Effector memory CD4-positive, alpha-beta T cell (primary cell): ENCODE results near the gene OXSR1.
"Not testable (repeated sequence)": the region's sequence is repeated elsewhere in the genome, so short reads cannot be mapped to it uniquely, and the experiment has no call there.

Source experiments
- DNase-seq, 3 donors: peaks; one replicate each; pipeline ENCODE4 v3.0.0-alpha.2; 2020
- H3K27ac ChIP-seq: 2 replicates; pipeline ENCODE4 v1.7.0; 2013; ENCODE audit warnings: mild to moderate bottlenecking, low read length, moderate library complexity; ENCODE audit not compliant: insufficient read depth, poor library complexity, severe bottlenecking
- H3K27me3 ChIP-seq: replicated peaks from 2 replicates; pipeline ENCODE4 v1.7.0; 2013; ENCODE audit warnings: mild to moderate bottlenecking, low read length; ENCODE audit not compliant: insufficient read depth, control insufficient read depth, poor library complexity, severe bottlenecking
- H3K36me3 ChIP-seq: 2 replicates; pipeline ENCODE4 v1.7.0; 2013; ENCODE audit warnings: mild to moderate bottlenecking, low read length, moderate library complexity; ENCODE audit not compliant: control insufficient read depth, insufficient read depth
- H3K4me1 ChIP-seq: 2 replicates; pipeline ENCODE4 v1.7.0; 2013; ENCODE audit warnings: low read length, mild to moderate bottlenecking; ENCODE audit not compliant: control insufficient read depth, insufficient read depth, poor library complexity, severe bottlenecking
- H3K4me3 ChIP-seq: 2 replicates; pipeline ENCODE4 v1.7.0; 2013; ENCODE audit warnings: low read length, low read depth, mild to moderate bottlenecking; ENCODE audit not compliant: insufficient read depth, poor library complexity, severe bottlenecking
- H3K9me3 ChIP-seq: 2 replicates; pipeline ENCODE4 v1.7.0; 2013; ENCODE audit warnings: mild to moderate bottlenecking, low read length, moderate library complexity; ENCODE audit not compliant: control insufficient read depth

The OXSR1 gene

GRCh38 chr3:38202931-38203330 is 37.6 kb downstream of the OXSR1 start:
- peak in 1 of 3 donors; percentile 17 for DNase-seq
- not testable (repeated sequence) for H3K27ac ChIP-seq, H3K27me3 ChIP-seq, H3K4me3 ChIP-seq, H3K9me3 ChIP-seq, H3K4me1 ChIP-seq
- H3K36me3 ChIP-seq, result peaks cover 25% of the 10 kb centered on the region

- Histone ChIP-seq H3K9me3 (no peaks in the 10 kb centered on the region), H3K4me1 (no peaks in the 10 kb centered on the region), H3K27ac (no peak overlapping the region), H3K27me3 (no peaks in the 10 kb centered on the region), H3K36me3 (peaks cover 19% of the 10 kb centered on the region), H3K4me3 (no peak overlapping the region)
- no peak for DNase-seq
Measured at GRCh38 chr3:38203690-38204089, 38.4 kb downstream of the OXSR1 start.

GRCh38 chr3:38204599-38205471 is 39.5 kb downstream of the OXSR1 start:
- no peaks in the 10 kb centered on the region for H3K27me3 ChIP-seq
- DNase-seq, result no peak
- H3K27ac ChIP-seq, result no peak overlapping the region
- no peak overlapping the region for H3K4me3 ChIP-seq
- H3K9me3 ChIP-seq, result no peaks in the 10 kb centered on the region
- peaks cover 13% of the 10 kb centered on the region for H3K36me3 ChIP-seq
- no peaks in the 10 kb centered on the region for H3K4me1 ChIP-seq

- Histone ChIP-seq H3K36me3 (peaks cover 9% of the 10 kb centered on the region), H3K4me1 (no peaks in the 10 kb centered on the region), H3K4me3 (no peak overlapping the region), H3K27me3 (no peaks in the 10 kb centered on the region), H3K9me3 (no peaks in the 10 kb centered on the region), H3K27ac (no peak overlapping the region)
- no peak for DNase-seq
Measured at GRCh38 chr3:38205472-38205805, 40.1 kb downstream of the OXSR1 start.

GRCh38 chr3:38207254-38208003 is 42.1 kb downstream of the OXSR1 start:
- no peaks in the 10 kb centered on the region for H3K4me1 ChIP-seq
- H3K4me3 ChIP-seq, result no peak overlapping the region
- H3K9me3 ChIP-seq, result no peaks in the 10 kb centered on the region
- no peak overlapping the region for H3K27ac ChIP-seq
- no peaks in the 10 kb centered on the region for H3K27me3 ChIP-seq
- no peak for DNase-seq
- H3K36me3 ChIP-seq, result peaks cover 8% of the 10 kb centered on the region

GRCh38 chr3:38210141-38210757 is 44.9 kb downstream of the OXSR1 start:
- H3K4me1 ChIP-seq, result no peaks in the 10 kb centered on the region
- H3K4me3 ChIP-seq, result no peak overlapping the region
- H3K36me3 ChIP-seq, result no peaks in the 10 kb centered on the region
- H3K9me3 ChIP-seq, result no peaks in the 10 kb centered on the region
- no peak for DNase-seq
- H3K27me3 ChIP-seq, result no peaks in the 10 kb centered on the region
- no peak overlapping the region for H3K27ac ChIP-seq

GRCh38 chr3:38212141-38212540 is 46.8 kb downstream of the OXSR1 start:
- no peaks in the 10 kb centered on the region for H3K9me3 ChIP-seq
- H3K27me3 ChIP-seq, result no peaks in the 10 kb centered on the region
- no peaks in the 10 kb centered on the region for H3K4me1 ChIP-seq
- no peak overlapping the region for H3K27ac ChIP-seq
- DNase-seq, result no peak
- no peak overlapping the region for H3K4me3 ChIP-seq
- H3K36me3 ChIP-seq, result no peaks in the 10 kb centered on the region

- H3K9me3 ChIP-seq, result no peaks in the 10 kb centered on the region
- H3K27me3 ChIP-seq, result no peaks in the 10 kb centered on the region
- H3K4me3 ChIP-seq, result no peak overlapping the region
- H3K4me1 ChIP-seq, result no peaks in the 10 kb centered on the region
- no peak overlapping the region for H3K27ac ChIP-seq
- H3K36me3 ChIP-seq, result peaks cover 3% of the 10 kb centered on the region
- no peak for DNase-seq
Measured at GRCh38 chr3:38214560-38214959, 49.2 kb downstream of the OXSR1 start.

GRCh38 chr3:38219609-38220197 is 54.4 kb downstream of the OXSR1 start:
- H3K27me3 ChIP-seq, result no peaks in the 10 kb centered on the region
- H3K36me3 ChIP-seq, result peaks cover 16% of the 10 kb centered on the region
- H3K4me1 ChIP-seq, result no peaks in the 10 kb centered on the region
- no peak overlapping the region for H3K4me3 ChIP-seq
- H3K27ac ChIP-seq, result no peak overlapping the region
- no peak for DNase-seq
- H3K9me3 ChIP-seq, result no peaks in the 10 kb centered on the region
